ENCODE results near the gene VEPH1. TPM values are rescaled to one million over a fixed set of nuclear protein-coding genes. Genes with fewer than 3 reads are reported as not detected.

The VEPH1 gene
- total and polyA plus RNA-seq, 11 donors = 0.40 to 0.79 (median 0.45) TPM; not detected in 6

- Histone ChIP-seq H3K4me1 (no peaks in the 10 kb centered on the region), H3K27me3 (no peaks in the 10 kb centered on the region), H3K27ac (no peak overlapping the region), H3K9me3 (no peaks in the 10 kb centered on the region), H3K36me3 (no peaks in the 10 kb centered on the region), H3K4me3 (no peak overlapping the region)
- 86 to 97% (median 93%) methylated on average over 1 of the region's 1 CpG for WGBS, 4 donors
- intact Hi-C loops (cut with DNase I) = no loop called here
- TF ChIP-seq POLR2A (IDR thresholded peaks at IDR 0.05) (no peak), CTCF (IDR thresholded peaks at IDR 0.05) (no peak)
- ATAC-seq (peak in 1 of 4 donors; percentile 76), DNase-seq (no peak)
These were observed 185.3 kb downstream of the VEPH1 start for GRCh38 chr3:157317895-157318294.

DNA sequence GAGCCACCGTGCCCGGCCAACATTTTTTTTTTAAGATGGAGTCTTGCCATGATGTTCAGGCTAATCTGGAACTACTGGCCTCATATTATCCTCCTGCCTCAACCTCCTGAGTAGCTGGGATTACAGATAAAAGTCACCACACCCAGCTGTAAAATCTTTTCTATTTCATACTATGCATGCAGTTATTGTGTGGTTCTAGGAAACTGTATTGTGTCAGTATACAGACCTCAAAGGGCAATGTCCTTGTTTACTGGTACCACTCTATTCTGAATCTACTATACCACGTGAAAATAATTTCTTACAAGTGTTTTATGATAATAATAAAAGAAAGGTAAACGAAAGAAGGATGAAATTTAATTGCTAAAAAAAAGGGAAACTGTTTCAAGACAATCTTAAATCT lies 190.0 kb downstream of the VEPH1 start:
- intact Hi-C loops (cut with DNase I) = no loop called here
- Histone ChIP-seq H3K4me3 (no peak overlapping the region), H3K36me3 (no peaks in the 10 kb centered on the region), H3K27ac (no peak overlapping the region), H3K27me3 (no peaks in the 10 kb centered on the region), H3K4me1 (no peaks in the 10 kb centered on the region), H3K9me3 (no peaks in the 10 kb centered on the region)
- ATAC-seq (no peak), DNase-seq (no peak)
- no peak for TF ChIP-seq CTCF (IDR thresholded peaks at IDR 0.05)
- no peak for TF ChIP-seq POLR2A (IDR thresholded peaks at IDR 0.05)
- 90 to 93% (median 91%) methylated on average over 4 of the region's 4 CpGs for WGBS, 4 donors

DNA sequence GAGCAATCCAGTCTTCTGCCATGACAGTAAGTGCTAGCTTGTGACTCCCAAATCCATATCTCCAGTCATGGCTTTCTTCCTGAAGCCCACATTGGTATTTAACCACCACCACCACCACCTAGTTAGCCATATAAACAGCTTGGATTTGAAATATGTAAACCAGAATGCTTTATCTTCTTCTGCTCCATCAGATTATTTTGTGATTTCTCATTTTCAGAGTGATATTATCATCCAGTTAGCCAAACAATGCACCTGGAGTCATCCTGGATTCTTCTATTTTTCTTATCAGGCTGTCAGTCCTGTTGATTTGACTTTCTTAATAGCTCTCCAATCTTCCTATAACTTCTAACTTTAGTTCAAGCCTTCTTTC lies 190.9 kb downstream of the VEPH1 start:
- ATAC-seq (no peak), DNase-seq (no peak)
- H3K4me3 ChIP-seq = no peak overlapping the region
- H3K36me3 ChIP-seq = no peaks in the 10 kb centered on the region
- intact Hi-C loops (cut with DNase I) = no loop called here
- no peak overlapping the region for H3K27ac ChIP-seq
- TF ChIP-seq CTCF (IDR thresholded peaks at IDR 0.05) (no peak), POLR2A (IDR thresholded peaks at IDR 0.05) (no peak)
- H3K4me1 ChIP-seq = no peaks in the 10 kb centered on the region
- H3K27me3 ChIP-seq = no peaks in the 10 kb centered on the region
- no peaks in the 10 kb centered on the region for H3K9me3 ChIP-seq

- no peak for DNase-seq
- H3K36me3 ChIP-seq = no peaks in the 10 kb centered on the region
- intact Hi-C loops (cut with DNase I) = no loop called here
- TF ChIP-seq CTCF (IDR thresholded peaks at IDR 0.05) (no peak), POLR2A (IDR thresholded peaks at IDR 0.05) (no peak)
- no peaks in the 10 kb centered on the region for H3K4me1 ChIP-seq
- WGBS, 4 donors = 58 to 65% (median 62%) methylated on average over 2 of the region's 2 CpGs
- ATAC-seq = peak in 1 of 4 donors; percentile 47
- H3K27me3 ChIP-seq = no peaks in the 10 kb centered on the region
- H3K27ac ChIP-seq = no peak overlapping the region
- no peak overlapping the region for H3K4me3 ChIP-seq
- no peaks in the 10 kb centered on the region for H3K9me3 ChIP-seq
These were observed 191.4 kb downstream of the VEPH1 start for GRCh38 chr3:157311633-157312375.
